Adipose tissue (tissue), 3 donors: ENCODE data around the gene NR2C2. TPM values are rescaled to one million over a fixed set of nuclear protein-coding genes. Genes with fewer than 3 reads are reported as not detected.
"Not testable (repeated sequence)": the region's sequence is repeated elsewhere in the genome, so short reads cannot be mapped to it uniquely, and the experiment has no call there.

ENCODE experiments used
- H3K27ac ChIP-seq: one replicate; pipeline ENCODE4 v1.5.1; 2013; ENCODE audit warnings: low read depth, low read length
- WGBS, 3 donors: extraction: QIAGEN DNeasy Blood & Tissue Kit; methylation state at CpG; one replicate each; pipeline ENCODE4 v1.1.7; 2013; 5-methylcytosine and 5-hydroxymethylcytosine counted together
- polyA plus RNA-seq, 3 donors: library from polyadenylated mRNA; stranded (reverse); fragments of 200-250 nt; gene quantifications; one replicate each; pipeline ENCODE4 v1.2.3, GENCODE V29; 2013
- donor health status: healthy with polysubstance abuse.
- donor health status: Bipolar disorder and iron deficiency.
- donor health status: healthy.

NR2C2 gene
- 1 to 10 TPM; 4.8 to 7.9 (median 7.3) TPM for polyA plus RNA-seq

DNA sequence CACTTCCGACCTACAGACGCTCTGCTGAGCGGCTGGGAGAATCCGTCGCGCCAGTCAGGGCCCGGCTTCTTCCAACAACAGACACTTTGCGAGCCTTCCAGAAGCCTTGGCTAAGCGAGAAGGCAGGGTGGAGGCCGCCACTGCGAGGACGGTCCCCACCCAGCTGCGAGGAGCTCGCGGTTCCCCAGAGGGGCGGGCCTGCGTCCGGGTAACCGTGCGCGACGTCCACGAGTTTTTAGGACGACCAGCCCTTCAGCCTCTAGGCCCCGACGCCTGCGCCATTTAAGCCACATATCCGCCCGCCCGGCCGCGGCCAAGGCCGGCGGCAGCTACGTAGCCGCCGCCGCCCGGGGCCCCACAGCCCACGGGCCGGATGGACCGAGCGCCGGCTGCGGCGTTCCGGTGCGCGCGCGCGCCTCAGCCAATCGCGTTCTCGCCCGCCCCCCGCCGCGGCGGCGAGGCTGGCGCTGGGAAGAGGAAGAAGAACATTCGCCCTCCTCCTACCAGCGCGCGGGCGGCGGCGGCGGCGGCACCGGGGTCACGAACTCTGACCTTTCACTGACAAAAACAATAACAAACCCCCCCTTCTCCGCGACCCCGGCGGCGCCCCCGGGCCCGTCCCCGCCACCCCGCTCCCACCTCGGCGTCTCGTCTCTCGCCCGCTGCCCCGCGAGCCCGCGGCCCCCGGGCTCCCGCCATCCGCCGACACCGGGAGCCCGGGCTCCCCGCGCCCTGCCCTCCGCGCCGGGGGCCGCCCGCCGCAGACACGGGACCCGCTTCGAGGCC lies at the start of gene NR2C2:
TSS of gene NR2C2 (plus strand) at position 484 of the 786 bp plus-strand sequence. CDS start 56,332 bp downstream, outside the sequence.
- 0 to 1% (median 1%) methylated on average over 80 to 106 of the region's 108 CpGs for WGBS, 3 donors
- peak within 1 kb of the TSS; percentile 89 for H3K27ac ChIP-seq

DNA sequence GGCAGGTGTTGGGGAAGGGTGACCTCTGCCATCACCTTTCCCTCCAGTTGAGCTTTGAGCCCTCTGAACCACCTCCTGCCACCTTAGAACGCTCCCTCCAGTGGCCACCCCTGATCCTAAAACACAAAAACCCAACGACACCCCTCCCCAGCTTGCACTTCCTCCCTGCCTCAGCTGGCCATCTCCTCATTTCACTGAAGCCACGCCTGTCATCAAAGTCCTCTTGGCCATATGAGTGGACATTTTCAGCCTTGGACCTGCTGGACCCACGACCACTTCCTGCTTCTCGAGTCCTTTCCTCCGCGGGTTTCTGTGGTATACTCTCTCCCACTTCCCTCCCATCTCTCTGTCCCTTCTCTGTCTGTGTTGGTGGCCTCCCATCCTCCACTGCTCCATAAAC lies 48.5 kb upstream of the NR2C2 start:
- 59 to 61% (median 60%) methylated on average over 7 of the region's 7 CpGs for WGBS, 3 donors
- H3K27ac ChIP-seq = no peak overlapping the region

DNA sequence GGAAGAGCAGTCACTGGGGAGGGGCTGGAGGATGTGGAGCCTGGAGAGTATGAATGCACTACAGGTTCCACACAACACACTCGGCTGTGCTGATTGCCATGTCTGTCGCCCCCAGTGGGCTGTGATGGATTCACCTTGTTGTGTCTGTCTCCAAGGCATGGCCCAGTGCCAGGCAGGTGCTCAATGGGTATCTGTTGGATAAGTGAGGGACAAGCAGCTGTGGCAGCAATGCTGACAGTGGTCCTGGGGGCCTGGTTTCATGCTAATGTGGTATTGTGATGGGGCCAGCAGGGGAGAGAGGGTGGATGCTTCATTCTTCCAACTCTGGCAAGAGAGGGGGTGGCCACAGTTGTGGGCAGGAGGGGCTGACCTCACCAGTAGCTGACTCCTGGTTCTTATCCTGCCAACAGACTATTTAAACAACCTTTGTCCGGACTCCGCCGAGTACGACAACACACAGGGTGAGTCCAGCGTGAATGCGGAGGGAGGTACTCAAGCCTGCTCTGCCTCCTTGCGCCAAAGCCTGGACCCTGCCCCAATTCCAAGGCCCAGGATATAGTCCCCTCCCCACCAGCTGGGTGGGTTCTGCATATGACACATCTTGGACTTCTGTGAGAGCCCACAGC lies 47.3 kb upstream of the NR2C2 start:
- no peak overlapping the region for H3K27ac ChIP-seq
- WGBS, 3 donors = 43 to 92% (median 84%) methylated on average over 9 of the region's 9 CpGs

DNA sequence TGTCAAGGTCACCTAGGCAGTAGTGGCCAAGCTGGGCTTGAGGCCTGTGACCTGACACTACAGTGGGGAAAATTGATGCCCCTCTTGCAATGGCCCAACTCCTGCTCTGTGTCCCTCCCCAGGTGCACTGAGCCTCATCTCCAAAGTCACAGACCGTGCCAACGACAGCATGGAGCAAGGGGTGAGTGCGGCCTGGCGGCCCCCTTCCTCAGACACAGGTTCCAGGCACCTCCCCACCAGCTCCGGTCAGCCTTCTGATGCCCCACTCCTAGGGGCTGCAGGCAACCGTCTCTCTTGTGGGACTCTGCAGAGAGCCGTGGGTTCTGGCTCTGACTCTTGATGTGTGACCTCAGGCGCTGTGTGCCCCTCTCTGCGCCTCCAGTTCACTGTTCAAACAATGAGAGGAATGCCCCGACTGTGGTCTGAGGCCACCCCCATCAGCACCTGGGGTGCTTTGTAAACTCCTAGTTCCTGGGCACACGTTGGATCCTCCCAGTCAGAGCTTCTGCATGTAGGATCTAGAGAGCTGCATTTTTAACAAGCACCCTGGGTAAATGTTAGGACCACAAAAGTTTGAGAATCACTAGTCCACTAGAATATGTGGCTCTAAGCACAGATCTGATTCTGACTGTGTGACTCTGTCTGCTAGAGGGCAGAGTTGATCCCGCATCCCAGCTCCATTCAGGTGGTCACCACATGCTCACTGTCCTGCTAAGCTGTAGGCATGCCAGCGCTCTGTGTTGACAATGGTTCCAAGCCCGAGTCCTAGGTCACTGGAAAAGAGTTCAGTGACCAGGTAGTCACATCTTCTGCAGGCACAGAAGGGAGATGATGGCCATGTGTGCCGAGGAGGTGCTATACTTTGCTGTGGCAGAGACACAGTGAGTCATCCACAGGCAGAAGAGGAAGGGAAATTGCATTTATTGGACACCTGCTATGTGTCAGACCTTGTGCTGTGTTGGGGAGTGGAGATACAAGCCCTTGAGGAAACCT lies 46.2 kb upstream of the NR2C2 start:
- 73 to 86% (median 82%) methylated on average over 15 of the region's 15 CpGs for WGBS, 3 donors
- no peak overlapping the region for H3K27ac ChIP-seq

DNA sequence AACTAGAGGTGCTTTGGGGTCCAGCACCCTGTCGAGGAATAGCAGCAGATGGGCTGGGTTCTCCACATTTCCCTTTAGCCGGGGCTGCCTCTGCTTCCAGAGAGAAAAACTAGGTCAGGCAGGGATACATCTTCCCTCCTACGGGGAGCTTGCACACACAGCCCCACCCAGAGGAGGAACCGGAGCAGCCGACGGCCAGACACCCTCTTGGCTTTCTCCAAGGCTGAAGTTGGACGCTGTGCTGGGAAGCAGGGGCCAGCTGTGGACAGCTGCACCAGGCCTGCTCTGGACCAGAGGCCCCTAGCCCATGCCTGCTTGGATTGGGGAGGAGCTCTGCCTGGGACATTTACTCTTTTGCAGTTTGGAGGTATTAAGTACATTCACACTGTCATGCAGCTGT lies 44.7 kb upstream of the NR2C2 start:
- H3K27ac ChIP-seq = no peak overlapping the region
- 37 to 44% (median 39%) methylated on average over 7 of the region's 7 CpGs for WGBS, 3 donors

DNA sequence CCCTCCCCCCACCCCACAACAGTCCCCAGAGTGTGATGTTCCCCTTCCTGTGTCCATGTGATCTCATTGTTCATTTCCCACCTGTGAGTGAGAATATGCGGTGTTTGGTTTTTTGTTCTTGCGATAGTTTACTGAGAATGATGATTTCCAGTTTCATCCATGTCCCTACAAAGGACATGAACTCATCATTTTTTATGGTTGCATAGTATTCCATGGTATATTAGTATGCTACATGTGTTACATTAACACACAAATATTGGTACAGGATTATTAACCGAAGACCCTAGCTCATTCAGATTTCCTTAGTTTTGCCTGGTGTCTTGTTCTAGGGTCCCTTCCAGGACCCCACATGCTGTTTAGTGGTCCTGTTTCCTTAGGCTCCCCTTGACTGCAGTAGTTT lies 43.9 kb upstream of the NR2C2 start:
- H3K27ac ChIP-seq = not testable (repeated sequence)
- WGBS, 3 donors = 93 to 100% (median 98%) methylated on average over 1 of the region's 3 CpGs

DNA sequence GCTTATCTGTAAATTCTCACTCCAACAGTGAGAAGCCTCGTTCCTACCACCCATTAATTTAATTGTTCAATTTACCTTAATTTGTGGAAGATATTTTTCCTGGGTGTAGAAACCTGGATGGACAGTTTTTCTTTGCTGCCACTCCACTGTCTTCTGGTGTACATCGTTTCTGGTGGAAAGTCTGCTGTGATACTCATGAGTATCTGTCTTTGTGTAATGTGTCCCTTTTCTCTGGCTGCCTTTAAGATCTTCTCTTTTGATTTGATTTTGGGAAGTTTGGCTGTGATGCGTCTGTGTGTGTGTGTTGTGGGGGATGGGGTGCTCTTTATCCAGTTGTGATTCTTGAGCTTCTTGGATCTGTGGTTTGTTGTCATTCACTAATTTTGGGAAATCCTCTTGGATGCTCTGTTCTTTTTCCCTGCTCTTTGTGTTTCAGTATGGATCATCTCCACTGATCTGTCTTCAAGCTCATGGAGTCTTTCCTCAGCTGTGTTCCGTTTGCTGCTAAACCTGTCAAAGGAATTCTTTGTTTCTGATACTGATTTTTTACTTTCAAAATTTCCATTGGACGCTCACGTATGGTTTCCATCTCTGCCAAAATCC lies 42.2 kb upstream of the NR2C2 start:
- no peak overlapping the region for H3K27ac ChIP-seq
- 87 to 96% (median 94%) methylated on average over 6 of the region's 6 CpGs for WGBS, 3 donors

DNA sequence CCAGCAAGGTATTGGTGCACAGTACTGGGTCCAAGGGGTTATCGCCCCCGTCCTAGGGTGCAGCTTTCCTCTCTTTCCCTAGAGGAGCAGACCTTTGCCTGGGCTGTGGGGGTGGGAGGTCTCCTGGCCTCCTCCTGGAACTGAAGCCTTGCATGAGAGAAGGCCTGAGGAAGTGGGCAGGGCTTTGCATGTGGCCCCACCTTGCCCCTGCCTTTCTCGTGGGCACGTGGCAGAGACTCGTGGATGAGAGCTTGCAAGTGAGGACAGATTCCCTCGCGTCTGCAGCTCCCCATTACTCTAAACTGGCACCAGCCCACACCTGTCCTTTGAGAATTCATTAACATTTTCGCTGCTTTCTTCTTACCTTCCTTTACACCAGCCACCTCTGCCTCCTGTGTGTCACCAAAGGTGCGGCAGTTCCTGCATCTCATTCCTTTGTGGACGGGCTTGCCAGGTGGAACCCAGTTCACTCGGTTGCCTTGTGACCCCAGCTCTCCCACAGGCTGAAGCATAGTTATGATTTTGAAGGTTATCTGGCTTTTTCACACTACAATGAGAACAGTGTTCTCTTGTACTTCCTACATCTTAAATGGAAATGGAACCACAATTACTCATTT lies 40.9 kb upstream of the NR2C2 start:
- WGBS, 3 donors = 67 to 79% (median 74%) methylated on average over 11 of the region's 11 CpGs

DNA sequence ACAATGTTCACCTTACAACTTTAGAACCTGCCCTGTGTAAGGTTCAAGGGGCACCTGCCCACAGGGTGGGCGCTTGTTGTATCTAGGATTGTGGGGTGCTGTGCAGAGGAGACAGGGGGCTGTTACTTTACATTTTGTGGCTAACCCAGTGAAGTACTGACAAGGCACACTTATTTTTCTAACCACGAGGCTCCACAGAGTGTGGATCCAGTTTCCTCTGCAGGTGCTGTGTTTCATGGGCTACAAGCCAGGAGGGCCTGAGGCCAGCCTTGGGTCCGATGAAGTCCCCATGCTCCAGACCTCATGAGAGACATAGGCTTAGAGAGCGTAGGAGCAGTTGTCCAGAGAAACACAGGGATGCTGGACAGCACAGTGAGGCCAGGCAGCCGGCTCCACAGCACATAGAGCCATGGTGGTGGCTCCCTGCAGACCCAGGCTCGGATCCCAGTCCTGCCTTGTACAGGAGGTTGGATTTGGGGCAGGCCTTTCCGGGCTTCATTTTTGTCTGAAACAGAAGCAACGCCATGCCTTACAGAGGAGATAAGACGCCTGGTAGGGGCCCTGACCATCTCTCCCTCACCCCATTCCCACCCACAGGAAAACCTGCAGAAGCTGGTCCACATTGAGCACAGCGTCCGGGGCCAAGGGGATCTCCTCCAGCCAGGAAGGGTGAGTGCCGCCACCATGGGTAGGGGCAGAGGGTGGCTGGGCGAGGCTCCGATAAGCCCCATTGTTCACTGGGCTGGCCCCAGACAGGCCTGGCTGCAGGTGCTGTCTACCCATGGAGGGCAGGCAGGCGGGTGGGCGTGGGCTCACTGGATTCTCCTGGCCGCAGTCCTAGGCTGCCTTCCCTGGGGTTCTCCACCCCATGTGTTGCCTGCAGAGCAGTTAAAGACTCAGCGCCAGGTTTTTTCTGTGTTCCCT lies 40.1 kb upstream of the NR2C2 start:
- H3K27ac ChIP-seq = no peak overlapping the region
- WGBS, 3 donors = 61 to 77% (median 68%) methylated on average over 18 of the region's 18 CpGs

More for the DNA sequence above, 40.9 kb upstream of the NR2C2 start:
- no peak overlapping the region for H3K27ac ChIP-seq

DNA sequence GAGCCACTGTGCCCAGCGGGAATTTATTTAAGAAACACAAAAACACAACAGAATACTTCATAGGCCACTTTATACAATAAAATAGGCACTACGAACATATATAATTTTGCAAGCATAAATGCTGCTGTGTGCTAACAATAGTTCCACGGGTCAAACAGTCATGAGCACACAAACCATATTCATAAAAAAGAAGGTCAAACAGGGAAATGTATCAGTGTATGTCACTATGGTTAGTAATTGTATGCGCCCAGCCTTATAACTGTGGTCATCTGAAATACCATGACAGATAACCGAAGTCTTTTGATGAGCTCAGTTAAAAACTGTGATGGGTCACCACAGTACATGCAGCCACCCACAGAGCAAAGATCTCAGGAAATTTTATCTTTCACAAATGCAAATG lies 38.1 kb upstream of the NR2C2 start:
- H3K27ac ChIP-seq = no peak overlapping the region
- WGBS, 3 donors = 88 to 93% (median 90%) methylated on average over 5 of the region's 5 CpGs

DNA sequence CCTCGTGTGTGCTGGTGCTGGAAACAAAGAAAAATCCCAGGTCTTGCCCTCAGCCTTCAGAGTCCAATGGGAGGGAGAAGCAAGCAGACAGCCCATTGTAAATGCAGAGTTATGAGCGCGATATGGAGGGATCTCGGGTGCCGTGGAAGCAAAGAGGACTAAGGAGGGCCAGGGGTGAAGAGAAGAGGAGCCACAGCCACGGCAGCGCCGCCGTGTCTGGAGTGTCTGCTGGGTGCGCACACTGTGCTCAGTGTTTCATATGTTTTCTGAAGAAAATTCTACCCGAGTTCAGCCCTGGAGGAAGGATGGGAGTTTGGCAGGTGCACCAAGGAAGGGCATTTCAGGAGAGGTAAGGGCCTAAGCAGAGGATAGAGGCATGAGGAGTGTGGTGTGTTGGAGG lies 35.7 kb upstream of the NR2C2 start:
- H3K27ac ChIP-seq = no peak overlapping the region
- WGBS, 3 donors = 87 to 91% (median 89%) methylated on average over 11 of the region's 11 CpGs

DNA sequence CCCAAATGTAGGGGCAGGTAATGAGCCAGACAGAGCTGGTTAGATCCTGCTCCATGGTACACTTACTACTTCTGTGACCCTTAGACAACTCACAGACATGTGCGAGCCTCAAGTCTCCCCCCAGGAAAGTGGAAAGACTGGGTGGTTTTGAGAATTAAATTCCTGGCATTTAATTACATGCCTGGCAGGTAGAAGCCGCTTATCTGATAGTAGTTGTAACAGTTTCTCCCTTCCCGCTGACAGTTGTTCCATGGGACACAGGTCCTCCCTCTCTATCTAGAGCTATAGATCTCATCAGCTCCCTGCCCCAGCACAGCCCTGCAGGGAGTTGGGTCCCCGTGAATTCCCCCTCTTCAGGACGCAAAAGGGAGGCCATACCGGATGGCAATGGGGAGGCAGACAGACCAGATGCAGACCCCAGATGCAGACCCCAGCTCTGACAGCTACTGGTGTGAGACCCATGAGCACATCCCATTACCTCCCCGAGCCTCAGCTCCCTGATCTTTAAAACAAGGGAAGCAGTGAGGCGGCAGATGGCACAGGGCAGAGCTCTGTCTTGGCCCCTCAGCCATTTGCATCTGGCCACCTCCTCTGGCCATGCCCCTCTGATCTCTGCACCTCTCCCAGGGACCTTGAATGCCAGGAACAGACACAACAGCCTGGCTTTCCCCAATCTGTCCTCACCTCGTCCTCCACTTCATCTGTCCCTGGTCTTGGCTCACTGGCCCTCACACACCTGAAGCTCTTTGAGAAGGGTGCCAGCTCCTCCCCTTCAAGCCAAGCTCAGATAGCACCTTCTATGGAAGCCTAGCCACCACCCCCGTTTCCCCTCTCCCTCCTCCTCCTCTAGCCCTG lies 34.1 kb upstream of the NR2C2 start:
- WGBS, 3 donors = 76 to 89% (median 82%) methylated on average over 10 of the region's 10 CpGs
- no peak overlapping the region for H3K27ac ChIP-seq

DNA sequence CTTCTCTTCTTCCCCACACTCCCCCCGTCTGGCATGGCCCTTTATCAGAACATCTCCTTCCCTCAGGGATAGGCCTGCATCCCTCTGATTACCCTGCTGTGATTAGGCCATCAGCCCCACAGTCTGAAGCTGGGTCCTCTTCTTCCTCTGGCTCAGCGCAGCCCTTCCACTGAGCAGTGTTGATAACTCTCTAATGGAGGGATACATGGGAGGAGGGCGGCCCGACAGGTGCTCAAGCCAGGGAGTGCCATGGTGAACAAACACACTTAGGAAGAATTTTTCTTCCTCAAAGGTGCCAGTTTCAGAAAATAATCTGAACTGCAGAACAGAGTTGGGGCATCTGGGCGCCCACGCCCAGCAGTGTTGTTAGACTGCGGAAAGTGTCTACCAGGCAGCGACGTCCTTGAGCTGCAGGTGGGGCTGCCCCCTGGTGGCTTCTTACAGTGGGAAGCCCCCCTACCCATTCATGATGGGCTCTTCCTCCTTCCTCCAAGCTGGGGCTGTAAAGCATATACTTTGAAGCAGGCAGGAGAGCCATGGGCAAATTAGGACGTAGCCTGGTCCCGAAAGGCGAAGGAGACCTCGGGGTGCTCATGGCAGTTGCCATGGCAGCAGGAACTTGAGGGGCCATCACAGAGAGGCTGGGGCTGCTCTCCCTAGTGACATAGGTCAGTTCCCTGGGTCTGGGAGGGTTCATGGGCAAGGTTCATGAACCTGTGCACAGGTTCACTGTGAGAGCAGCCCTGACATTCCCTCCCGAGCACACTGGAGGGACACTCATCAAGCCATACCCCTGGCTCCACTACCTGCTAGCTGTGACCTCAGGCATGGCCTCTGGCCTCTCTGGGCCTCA lies 33.2 kb upstream of the NR2C2 start:
- no peak overlapping the region for H3K27ac ChIP-seq
- 89 to 92% (median 90%) methylated on average over 14 of the region's 14 CpGs for WGBS, 3 donors

DNA sequence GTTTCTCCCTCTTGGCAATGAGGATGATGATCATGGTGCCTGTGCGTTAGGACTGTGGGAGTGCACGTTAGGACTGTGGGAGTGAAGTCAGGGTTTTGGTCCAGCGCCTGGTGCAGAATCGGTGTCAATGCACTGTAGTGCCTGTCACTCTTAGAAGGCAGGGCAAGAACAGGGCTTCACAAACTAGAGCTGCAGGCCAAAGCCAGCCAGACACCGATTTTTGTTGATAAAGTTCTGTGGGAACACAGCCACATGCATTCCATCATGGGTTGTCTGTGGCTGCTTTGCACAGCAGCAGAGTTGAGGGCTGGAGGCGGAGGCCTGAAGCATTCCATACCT lies 32.6 kb upstream of the NR2C2 start:
- H3K27ac ChIP-seq = no peak overlapping the region
- WGBS, 3 donors = 36 to 76% (median 75%) methylated on average over 6 of the region's 6 CpGs

DNA sequence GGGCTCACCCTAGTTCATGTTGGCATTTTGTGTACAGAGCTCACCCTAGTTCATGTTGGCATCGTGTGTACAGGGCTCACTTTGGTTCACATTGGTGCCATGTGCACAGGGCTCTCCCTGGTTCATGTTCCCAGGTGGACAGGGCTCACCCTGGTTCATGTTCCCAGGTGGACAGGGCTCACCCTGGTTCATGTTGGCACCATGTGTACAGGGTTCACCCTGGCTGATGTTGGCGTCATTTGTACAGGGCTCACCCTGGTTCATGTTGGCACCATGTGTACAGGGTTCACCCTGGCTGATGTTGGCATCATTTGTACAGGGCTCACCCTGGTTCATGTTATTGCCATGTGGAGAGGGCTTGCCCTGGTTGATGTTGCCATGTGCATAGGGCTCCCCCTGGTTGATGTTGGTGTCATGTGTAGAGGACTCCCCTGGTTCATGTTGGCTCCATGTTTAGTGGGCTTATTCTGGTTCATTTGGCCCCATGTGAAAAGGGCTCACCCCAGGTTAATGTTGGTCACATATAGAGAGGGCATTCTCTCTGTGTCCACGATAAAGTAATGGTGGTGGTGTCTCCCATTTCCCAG lies 31.7 kb upstream of the NR2C2 start:
- WGBS, 3 donors = 86 to 87% (median 87%) methylated on average over 3 of the region's 3 CpGs
- no peak overlapping the region for H3K27ac ChIP-seq
